Spleen (tissue), 11 donors: ENCODE measurements around the gene QPCTL. TPM values are rescaled to one million over a fixed set of nuclear protein-coding genes. Genes with fewer than 3 reads are reported as not detected.

Experiments used
- DNase-seq: peaks from one replicate; pipeline ENCODE4 v3.0.0-alpha.2; 2020
- H3K27ac ChIP-seq, 8 donors: fragments of 200-600 bp; sonication (generic) in 7 of 8; 1 replicate in 4 of 8; 2 replicates in 4 of 8; pipeline versions ENCODE4 v1.5.0 to v1.8.0; 2016 to 2021; ENCODE audit warnings: inconsistent platforms in 4 of 8, mild to moderate bottlenecking in 4 of 8, moderate library complexity in 1 of 8
- H3K27me3 ChIP-seq, 7 donors: fragments of 200-600 bp; sonication (generic) in 6 of 7; replicated peaks in 1 of 7; 1 replicate in 4 of 7; 2 replicates in 3 of 7; pipeline versions ENCODE4 v1.5.0 to v1.8.0; 2016 to 2021; ENCODE audit warnings: inconsistent platforms in 3 of 7, mild to moderate bottlenecking in 1 of 7
- H3K36me3 ChIP-seq, 6 donors: fragments of 200-600 bp; sonication (generic) in 5 of 6; 1 replicate in 4 of 6; 2 replicates in 2 of 6; pipeline versions ENCODE4 v1.5.0 to v1.8.0; 2016 to 2021; ENCODE audit warnings: inconsistent platforms in 2 of 6
- H3K4me1 ChIP-seq, 6 donors: fragments of 200-600 bp; sonication (generic) in 5 of 6; 1 replicate in 3 of 6; 2 replicates in 3 of 6; pipeline versions ENCODE4 v1.5.0 to v1.8.0; 2016 to 2021; ENCODE audit warnings: inconsistent platforms in 3 of 6
- H3K4me3 ChIP-seq, 8 donors: fragments of 200-600 bp; sonication (generic) in 7 of 8; 1 replicate in 4 of 8; 2 replicates in 4 of 8; pipeline versions ENCODE4 v1.5.0 to v1.8.0; 2016 to 2021; ENCODE audit warnings: inconsistent platforms in 4 of 8, mild to moderate bottlenecking in 4 of 8, moderate library complexity in 2 of 8
- H3K9me3 ChIP-seq, 8 donors: fragments of 200-600 bp; sonication (generic) in 7 of 8; 1 replicate in 4 of 8; 2 replicates in 4 of 8; pipeline versions ENCODE4 v1.5.0 to v1.8.0; 2016 to 2021; ENCODE audit warnings: inconsistent platforms in 4 of 8
- POLR2A ChIP-seq, 3 donors: fragments of 450-650 bp; IDR thresholded peaks; one replicate each; pipeline ENCODE4 v1.5.1; 2017; ENCODE audit warnings: antibody characterized with exemption in 3 of 3, mild to moderate bottlenecking in 1 of 3
- POLR2AphosphoS5 ChIP-seq, 3 donors: sonication (generic); formaldehyde crosslinking; IDR thresholded peaks; one replicate each; pipeline ENCODE4 v1.5.1; 2017; ENCODE audit warnings: antibody characterized with exemption in 3 of 3
- WGBS, 5 donors: extraction: QIAGEN DNeasy Blood & Tissue Kit in 3 of 5; methylation state at CpG; one replicate each; pipeline versions ENCODE4 v1.1.5 to v1.1.7; 2013 to 2018; 5-methylcytosine and 5-hydroxymethylcytosine counted together
- intact Hi-C: fragments of 100-400 bp; cut with DNase I; formaldehyde crosslinking; loops from one replicate; pipeline ENCODE4 v1.15.0; 2023; ENCODE audit warnings: low total_unique reads
- polyA plus RNA-seq, 3 donors: library from polyadenylated mRNA; stranded (reverse); fragments of 200-250 nt; gene quantifications; one replicate each; pipeline ENCODE4 v1.2.1, GENCODE V29; 2013
- total RNA-seq, 7 donors: library from RNA; depleted of rRNA in 3 of 7; stranded (reverse); fragments of >200 nt in 3 of 7; fragmentation: NEBNext Ultra II Directional in 4 of 7; extraction: Animal tissue kit (Norgen Biotek cat#: 25700) in 4 of 7; gene quantifications; one replicate each; pipeline versions ENCODE4 v1.1.0 to v1.2.1, GENCODE V29; 2016 to 2021
- TF ChIP-seq, protein P1 (sequence below), 11 experiments: fragments of 200-600 bp in 7 of 11; fragments of 450-650 bp in 4 of 11; sonication (generic) in 4 of 11; IDR thresholded peaks in 8 of 11; conservative IDR thresholded peaks in 3 of 11; 1 replicate in 7 of 11; 2 replicates in 4 of 11; pipeline versions ENCODE4 v1.4.0 to v1.8.0; 2016 to 2021; ENCODE audit warnings: antibody characterized with exemption in 11 of 11, inconsistent platforms in 4 of 11, mild to moderate bottlenecking in 1 of 11
- donor health status: healthy with polysubstance abuse.
- donor health status: DM: no; HTN: no; CAD: no; lungs with moderate emphysema.
- donor health status: DM: no; HTN: no; CAD: no.
- donor health status: Bipolar disorder and iron deficiency.
- donor health status: healthy.
- donor health status: DM: no; HTN: no; CAD: no.
- donor health status: DM: yes; HTN: yes; CAD: no.

The QPCTL gene
- total and polyA plus RNA-seq, 10 donors: 5.0 to 10.7 (median 9.3) TPM

DNA sequence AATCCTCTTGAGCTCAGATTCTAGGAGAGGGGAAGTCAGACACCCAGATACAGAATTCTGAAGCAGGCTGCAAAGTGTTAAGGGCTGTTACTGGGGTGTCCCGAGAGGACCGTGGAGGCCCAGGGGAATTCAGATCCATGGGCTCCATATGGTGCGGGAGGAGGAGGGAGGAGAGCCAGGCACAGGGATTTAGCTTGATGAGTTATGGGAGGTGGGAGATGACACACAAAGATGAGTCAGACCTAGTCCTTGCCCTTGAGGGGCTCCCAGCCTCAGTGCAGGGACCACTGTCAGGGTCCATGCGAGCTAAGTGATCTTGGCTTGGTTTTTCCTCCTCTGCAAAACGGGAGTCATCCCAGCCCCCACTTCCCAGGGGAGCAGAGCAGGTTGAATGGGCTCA is 38.8 kb upstream of the QPCTL start:
- no peaks in the 10 kb centered on the region for H3K4me1 ChIP-seq
- no peak overlapping the region for H3K27ac ChIP-seq
- no peak overlapping the region for H3K4me3 ChIP-seq
- H3K9me3 ChIP-seq: no peaks in the 10 kb centered on the region
- TF ChIP-seq, protein P1, sequence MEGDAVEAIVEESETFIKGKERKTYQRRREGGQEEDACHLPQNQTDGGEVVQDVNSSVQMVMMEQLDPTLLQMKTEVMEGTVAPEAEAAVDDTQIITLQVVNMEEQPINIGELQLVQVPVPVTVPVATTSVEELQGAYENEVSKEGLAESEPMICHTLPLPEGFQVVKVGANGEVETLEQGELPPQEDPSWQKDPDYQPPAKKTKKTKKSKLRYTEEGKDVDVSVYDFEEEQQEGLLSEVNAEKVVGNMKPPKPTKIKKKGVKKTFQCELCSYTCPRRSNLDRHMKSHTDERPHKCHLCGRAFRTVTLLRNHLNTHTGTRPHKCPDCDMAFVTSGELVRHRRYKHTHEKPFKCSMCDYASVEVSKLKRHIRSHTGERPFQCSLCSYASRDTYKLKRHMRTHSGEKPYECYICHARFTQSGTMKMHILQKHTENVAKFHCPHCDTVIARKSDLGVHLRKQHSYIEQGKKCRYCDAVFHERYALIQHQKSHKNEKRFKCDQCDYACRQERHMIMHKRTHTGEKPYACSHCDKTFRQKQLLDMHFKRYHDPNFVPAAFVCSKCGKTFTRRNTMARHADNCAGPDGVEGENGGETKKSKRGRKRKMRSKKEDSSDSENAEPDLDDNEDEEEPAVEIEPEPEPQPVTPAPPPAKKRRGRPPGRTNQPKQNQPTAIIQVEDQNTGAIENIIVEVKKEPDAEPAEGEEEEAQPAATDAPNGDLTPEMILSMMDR (IDR thresholded peaks at IDR 0.05 in 8 of 11, conservative IDR thresholded peaks at IDR 0.05 in 3 of 11): no peak
- DNase-seq: no peak
- H3K27me3 ChIP-seq: peaks cover 0 to 7% (median 0%) of the 10 kb centered on the region in 7 donors
- WGBS, 5 donors: 47 to 77% (median 63%) methylated on average over 5 of the region's 5 CpGs
- intact Hi-C loops: no loop called here
- no peaks in the 10 kb centered on the region for H3K36me3 ChIP-seq

DNA sequence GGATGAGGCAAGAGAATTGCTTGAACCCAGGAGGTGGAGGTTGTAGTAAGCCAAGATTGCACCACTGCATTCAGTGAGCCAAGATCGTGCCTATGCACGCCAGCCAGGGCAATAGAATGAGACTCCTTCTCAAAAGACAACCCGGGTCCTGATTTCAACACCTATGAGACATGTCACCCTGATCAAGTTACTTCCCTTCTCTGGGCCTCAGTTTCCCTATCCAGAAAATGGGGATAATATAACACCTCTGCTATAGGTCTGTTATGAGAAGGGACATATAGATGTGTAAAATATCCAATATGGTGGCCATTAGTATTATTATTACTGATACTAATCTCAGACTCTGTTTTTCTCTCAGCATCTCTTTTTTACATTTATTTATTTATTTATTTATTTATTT is 37.4 kb upstream of the QPCTL start:
- intact Hi-C loops: no loop called here
- TF ChIP-seq POLR2A (IDR thresholded peaks at IDR 0.05): no peak
- TF ChIP-seq POLR2AphosphoS5 (IDR thresholded peaks at IDR 0.05): no peak
- TF ChIP-seq, protein P1 (IDR thresholded peaks at IDR 0.05 in 8 of 11, conservative IDR thresholded peaks at IDR 0.05 in 3 of 11): no peak
- Histone ChIP-seq H3K4me1 (no peaks in the 10 kb centered on the region), H3K27me3 (peaks cover 0 to 11% (median 0%) of the 10 kb centered on the region in 7 donors), H3K27ac (no peak overlapping the region), H3K4me3 (no peak overlapping the region), H3K36me3 (no peaks in the 10 kb centered on the region), H3K9me3 (no peaks in the 10 kb centered on the region)
- DNase-seq: no peak
- WGBS, 5 donors: 33 to 84% (median 71%) methylated on average over 3 of the region's 3 CpGs

DNA sequence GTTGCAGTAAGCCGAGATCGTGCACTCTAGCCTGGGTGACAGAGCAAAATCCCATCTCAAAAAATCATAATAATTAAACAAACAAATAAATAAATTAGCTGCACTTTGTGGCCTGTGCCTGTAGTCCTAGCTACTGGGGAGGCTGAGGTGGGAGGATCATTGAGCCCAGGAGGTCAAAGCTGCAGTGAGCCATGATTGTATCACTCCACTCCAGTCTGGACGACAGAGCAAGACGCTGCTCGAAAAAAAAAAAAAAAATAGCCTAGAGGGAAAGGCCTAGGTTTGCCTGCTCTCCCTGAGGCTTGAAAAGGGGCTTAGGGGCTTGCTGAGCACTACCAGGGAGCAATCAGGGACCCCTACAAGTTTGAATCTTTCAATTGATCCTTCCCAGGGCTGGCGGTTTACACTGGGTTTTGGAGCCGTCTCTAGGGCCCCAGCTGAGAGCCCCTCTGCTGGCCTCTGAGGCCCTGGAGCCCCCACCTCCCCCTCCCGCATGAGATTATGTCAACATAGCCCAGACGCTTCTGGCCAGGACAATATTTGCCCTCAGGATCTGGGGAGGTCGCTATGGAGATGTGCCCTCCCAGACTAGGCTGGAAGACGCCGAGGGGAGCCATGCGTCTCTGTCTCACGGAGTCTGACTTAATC is 34.8 kb upstream of the QPCTL start:
- TF ChIP-seq, protein P1 (IDR thresholded peaks at IDR 0.05 in 8 of 11, conservative IDR thresholded peaks at IDR 0.05 in 3 of 11): no peak
- TF ChIP-seq POLR2AphosphoS5 (IDR thresholded peaks at IDR 0.05): no peak
- no peak for TF ChIP-seq POLR2A (IDR thresholded peaks at IDR 0.05)
- intact Hi-C loops: no loop called here
- no peaks in the 10 kb centered on the region for H3K36me3 ChIP-seq
- DNase-seq: no peak
- H3K4me3 ChIP-seq: no peak overlapping the region
- WGBS, 5 donors: 52 to 63% (median 58%) methylated on average over 14 of the region's 14 CpGs
- no peaks in the 10 kb centered on the region for H3K4me1 ChIP-seq
- H3K27me3 ChIP-seq: peaks cover 0 to 25% (median 0%) of the 10 kb centered on the region in 7 donors
- H3K9me3 ChIP-seq: no peaks in the 10 kb centered on the region
- H3K27ac ChIP-seq: no peak overlapping the region

DNA sequence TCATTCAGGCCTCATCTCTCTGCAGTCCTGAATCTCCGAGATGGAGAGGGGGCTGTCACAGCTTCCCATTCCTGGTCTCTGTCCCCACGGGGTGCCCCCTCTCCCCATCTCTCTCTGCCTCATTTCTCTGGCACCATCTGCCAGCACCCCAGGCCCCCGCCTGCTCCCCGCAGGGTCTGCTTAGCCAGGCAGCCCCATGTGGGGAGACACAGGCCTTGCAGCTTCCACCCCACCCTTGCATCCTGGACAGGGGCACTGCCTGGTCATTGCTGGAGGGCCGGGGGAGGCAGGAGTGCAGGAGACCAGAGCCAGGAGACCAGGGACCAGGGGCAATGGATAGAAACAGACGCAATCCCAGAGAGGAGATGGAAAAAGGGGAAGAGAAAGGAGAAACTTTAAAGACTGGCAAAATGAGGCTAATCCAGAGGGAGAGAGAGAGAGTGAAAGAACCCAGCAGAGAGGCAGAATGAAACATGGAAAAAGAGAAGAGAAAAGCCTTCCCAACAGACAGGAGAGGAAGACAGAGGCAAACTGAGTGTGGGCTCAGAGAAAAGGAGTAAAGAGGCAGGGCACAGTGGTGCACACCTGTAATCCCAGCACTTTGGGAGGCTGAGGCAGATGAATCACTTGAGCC is 33.3 kb upstream of the QPCTL start:
- H3K36me3 ChIP-seq: no peaks in the 10 kb centered on the region
- no peak overlapping the region for H3K4me3 ChIP-seq
- TF ChIP-seq, protein P1 (IDR thresholded peaks at IDR 0.05 in 8 of 11, conservative IDR thresholded peaks at IDR 0.05 in 3 of 11): no peak
- TF ChIP-seq POLR2A (IDR thresholded peaks at IDR 0.05) (no peak), POLR2AphosphoS5 (IDR thresholded peaks at IDR 0.05) (no peak)
- 65 to 82% (median 68%) methylated on average over 6 of the region's 6 CpGs for WGBS, 5 donors
- no peaks in the 10 kb centered on the region for H3K9me3 ChIP-seq
- no peak for DNase-seq
- no peaks in the 10 kb centered on the region for H3K4me1 ChIP-seq
- H3K27me3 ChIP-seq: peaks cover 0 to 41% (median 0%) of the 10 kb centered on the region in 7 donors
- intact Hi-C loops: no loop called here
- H3K27ac ChIP-seq: no peak overlapping the region
